HEK293T (cell line): Measurements from ENCODE around the gene TCP11.

ENCODE experiments used
- CTCF ChIA-PET: fragments of 350-600 bp; formaldehyde crosslinking; extraction: SDS; loops from one replicate; lab custom pipeline; 2021; ENCODE audit warnings: antibody characterized with exemption, inconsistent platforms; lab: Yijun Ruan, JAX
- POLR2A ChIA-PET: fragments of 350-600 bp; formaldehyde crosslinking; extraction: SDS; loops from one replicate; lab custom pipeline; 2020; ENCODE audit warnings: antibody characterized with exemption, inconsistent platforms; lab: Yijun Ruan, JAX
- DNase-seq: peaks from one replicate; pipeline ENCODE4 v3.0.0; 2012; ENCODE audit warnings: mixed read lengths; ENCODE audit errors: extremely low spot score
- ARNT ChIP-seq: fragments of 450-650 bp; IDR thresholded peaks from 2 replicates; pipeline ENCODE4 v1.6.1; 2017; ENCODE audit warnings: mild to moderate bottlenecking
- BHLHE40 ChIP-seq: fragments of 450-650 bp; IDR thresholded peaks from 2 replicates; pipeline ENCODE4 v1.6.1; 2016; ENCODE audit warnings: mild to moderate bottlenecking, moderate library complexity, borderline replicate concordance
- CTBP1 ChIP-seq: fragments of 450-650 bp; IDR thresholded peaks from 2 replicates; pipeline ENCODE4 v1.6.1; 2016; ENCODE audit warnings: borderline replicate concordance
- ELF4 ChIP-seq: fragments of 450-650 bp; IDR thresholded peaks from 2 replicates; pipeline ENCODE4 v1.6.1; 2017; ENCODE audit warnings: antibody characterized with exemption
- FOXA1 ChIP-seq: fragments of 450-650 bp; IDR thresholded peaks from 2 replicates; pipeline ENCODE4 v1.6.1; 2016; ENCODE audit warnings: mild to moderate bottlenecking
- FOXK2 ChIP-seq: fragments of 450-650 bp; IDR thresholded peaks from 2 replicates; pipeline ENCODE4 v1.6.1; 2016; ENCODE audit warnings: mild to moderate bottlenecking
- FOXM1 ChIP-seq: fragments of 450-650 bp; IDR thresholded peaks from 2 replicates; pipeline ENCODE4 v1.6.1; 2017; ENCODE audit warnings: mild to moderate bottlenecking, borderline replicate concordance
- HDGF ChIP-seq: fragments of 450-650 bp; IDR thresholded peaks from 2 replicates; pipeline ENCODE4 v1.6.1; 2017; ENCODE audit warnings: antibody characterized with exemption, borderline replicate concordance
- L3MBTL2 ChIP-seq: fragments of 450-650 bp; conservative IDR thresholded peaks from 2 replicates; pipeline ENCODE4 v1.6.1; 2016; ENCODE audit warnings: mild to moderate bottlenecking
- LEF1 ChIP-seq: fragments of 450-650 bp; IDR thresholded peaks from 2 replicates; pipeline ENCODE4 v1.6.1; 2017; ENCODE audit warnings: mild to moderate bottlenecking, borderline replicate concordance
- NFRKB ChIP-seq: fragments of 450-650 bp; IDR thresholded peaks from 2 replicates; pipeline ENCODE4 v1.6.1; 2016; ENCODE audit warnings: mild to moderate bottlenecking, moderate library complexity
- SP1 ChIP-seq: fragments of 450-650 bp; IDR thresholded peaks from 2 replicates; pipeline ENCODE4 v1.6.1; 2017
- SUZ12 ChIP-seq: fragments of 450-650 bp; IDR thresholded peaks from 2 replicates; pipeline ENCODE4 v1.6.1; 2016; ENCODE audit warnings: mild to moderate bottlenecking
- TARDBP ChIP-seq: fragments of 450-650 bp; IDR thresholded peaks from 2 replicates; pipeline ENCODE4 v1.6.1; 2016
- ZNF384 ChIP-seq: fragments of 450-650 bp; IDR thresholded peaks from 2 replicates; pipeline ENCODE4 v1.6.1; 2016
- TF ChIP-seq, protein P1 (sequence below): fragments of 450-650 bp; IDR thresholded peaks from 2 replicates; pipeline ENCODE4 v1.6.1; 2016

TCP11 gene

DNA sequence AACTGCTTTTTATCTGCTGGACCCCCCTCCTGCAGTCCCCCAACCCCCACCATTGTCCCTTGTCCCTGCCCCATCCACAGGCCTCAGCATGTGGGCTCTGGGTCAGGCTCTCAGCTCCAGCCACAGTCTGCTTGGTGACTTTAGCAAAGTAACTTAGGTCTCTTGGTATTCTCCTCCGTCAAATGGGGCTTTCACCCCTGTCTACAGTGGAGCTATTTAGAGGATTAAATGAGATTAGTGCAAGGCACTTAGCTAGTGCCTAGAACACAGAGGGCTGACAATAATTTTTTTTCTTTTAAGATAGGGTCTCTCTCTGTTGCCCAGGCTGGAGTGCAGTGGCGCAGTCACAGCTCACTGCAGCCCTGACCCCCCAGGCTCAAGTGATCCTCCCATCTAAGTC, 71.9 kb downstream of the TCP11 start:
- TF ChIP-seq HDGF, result no peak
- no peak for TF ChIP-seq FOXA1
- no peak for TF ChIP-seq FOXM1
- TF ChIP-seq, protein P1, sequence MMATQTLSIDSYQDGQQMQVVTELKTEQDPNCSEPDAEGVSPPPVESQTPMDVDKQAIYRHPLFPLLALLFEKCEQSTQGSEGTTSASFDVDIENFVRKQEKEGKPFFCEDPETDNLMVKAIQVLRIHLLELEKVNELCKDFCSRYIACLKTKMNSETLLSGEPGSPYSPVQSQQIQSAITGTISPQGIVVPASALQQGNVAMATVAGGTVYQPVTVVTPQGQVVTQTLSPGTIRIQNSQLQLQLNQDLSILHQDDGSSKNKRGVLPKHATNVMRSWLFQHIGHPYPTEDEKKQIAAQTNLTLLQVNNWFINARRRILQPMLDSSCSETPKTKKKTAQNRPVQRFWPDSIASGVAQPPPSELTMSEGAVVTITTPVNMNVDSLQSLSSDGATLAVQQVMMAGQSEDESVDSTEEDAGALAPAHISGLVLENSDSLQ, result no peak
- no peak for TF ChIP-seq NFRKB
- TF ChIP-seq BHLHE40, result no peak
- TF ChIP-seq L3MBTL2, result no peak
- no peak for TF ChIP-seq LEF1
- no peak for TF ChIP-seq ELF4
- TF ChIP-seq CTBP1, result no peak
- TF ChIP-seq TARDBP, result no peak
- TF ChIP-seq FOXK2, result no peak
- TF ChIP-seq SUZ12, result no peak
- no peak for TF ChIP-seq SP1
- TF ChIP-seq ARNT, result no peak
- TF ChIP-seq ZNF384, result no peak
- no peak for DNase-seq
- ChIA-PET CTCF (no interaction called here), POLR2A (no interaction called here)

DNA sequence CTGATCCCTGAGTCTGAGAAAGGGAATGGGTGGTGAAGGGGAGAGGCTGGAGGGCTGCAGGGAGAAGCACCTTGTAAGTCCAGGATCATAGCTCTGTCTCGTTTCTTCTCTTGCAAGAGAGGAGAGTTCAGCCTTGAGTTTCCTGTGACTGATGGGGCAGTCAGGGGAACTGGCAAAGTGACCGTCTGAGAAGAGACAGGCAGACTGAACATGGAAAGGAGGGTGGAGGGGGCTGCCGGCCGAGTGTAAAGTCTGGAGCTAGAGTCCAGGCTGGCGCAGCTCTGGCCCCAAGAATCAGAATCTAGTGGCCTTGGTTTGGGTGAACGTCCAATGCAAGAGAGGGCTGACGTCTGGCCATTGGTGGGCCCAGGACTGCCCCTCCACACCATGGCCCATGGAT, 72.5 kb downstream of the TCP11 start:
- no peak for DNase-seq
- ChIA-PET POLR2A (no interaction called here), CTCF (no interaction called here)
- TF ChIP-seq HDGF (no peak), FOXK2 (no peak), SUZ12 (no peak), ARNT (no peak), ELF4 (no peak), FOXA1 (no peak), SP1 (no peak), ZNF384 (no peak), NFRKB (no peak)
- TF ChIP-seq, protein P1, result no peak

DNA sequence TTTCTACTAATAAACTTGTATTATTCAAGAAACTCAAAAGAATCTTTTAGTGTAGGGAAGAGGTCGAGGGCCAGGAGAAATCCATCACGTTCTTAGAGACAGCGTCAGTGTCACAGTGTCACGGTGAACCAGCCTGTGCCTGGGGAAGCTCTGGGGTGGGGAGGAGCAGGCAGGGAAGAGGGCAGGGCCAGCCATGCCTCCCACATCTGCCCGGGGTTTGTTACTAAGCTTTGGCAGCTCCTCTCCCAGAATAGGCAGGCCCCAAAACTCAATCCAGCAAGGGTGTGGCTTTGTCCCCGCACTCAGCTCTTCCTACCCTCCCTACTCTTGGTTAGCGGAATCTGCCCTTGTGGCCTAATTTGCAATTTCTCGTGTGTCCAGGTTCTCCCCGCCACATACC, 72.9 kb downstream of the TCP11 start:
- CTCF ChIA-PET, result no interaction called here
- TF ChIP-seq, protein P1, result no peak
- TF ChIP-seq SP1 (no peak), TARDBP (no peak), FOXA1 (no peak), ARNT (no peak), BHLHE40 (no peak), L3MBTL2 (no peak)
- POLR2A ChIA-PET, result no interaction called here
- DNase-seq, result no peak
